Measurements from ENCODE around the gene MTMR12. TPM values are rescaled to one million over a fixed set of nuclear protein-coding genes. Genes with fewer than 3 reads are reported as not detected.

Gene MTMR12
- total and polyA plus RNA-seq, 2 of the 4 experiments (the other 2 are of a cell fraction), result 11.1 to 21.3 TPM

- dilution Hi-C loops (cut with HindIII; ENCODE audit: low sequenced_read_pairs, unreplicated experiment) (no loop called here), intact Hi-C loops (cut with micrococcal nuclease) (no loop called here), in situ Hi-C loops (cut with MboI; ENCODE audit: low sequenced_read_pairs) (no loop called here)
- Histone ChIP-seq H3K14ac (replicated peaks; ENCODE audit: low read depth, low read length) (no peak overlapping the region), H3K9ac (ENCODE audit: low read depth, low read length) (no peak overlapping the region), H3K36me3 (ENCODE audit: control insufficient read depth, insufficient read depth, low read length) (no peaks in the 10 kb centered on the region), H2BK120ac (ENCODE audit: low read depth, low read length) (no peak overlapping the region), H3K9me1 (ENCODE audit: insufficient read depth, low read length) (no peaks in the 10 kb centered on the region), H3K4ac (ENCODE audit: low read depth, low read length) (no peak overlapping the region), H4K91ac (ENCODE audit: insufficient read depth, low read depth, low read length) (no peak overlapping the region), H3K56ac (ENCODE audit: extremely low read depth, insufficient read depth, low read length) (no peak overlapping the region), H3K4me1 (ENCODE audit: control insufficient read depth, insufficient read depth, low read length) (no peaks in the 10 kb centered on the region), H3K9me3 (ENCODE audit: control insufficient read depth, insufficient read depth, low read length) (no peaks in the 10 kb centered on the region; the same call in 1 of the 2 replicates), H3K23ac (ENCODE audit: low read depth, low read length) (no peak overlapping the region), H3K4me3 (ENCODE audit: insufficient read depth, low read depth, low read length) (no peak overlapping the region), H3K79me1 (ENCODE audit: low read depth in 1 of 2, low read length in 2 of 2) (no peaks in the 10 kb centered on the region), H2AK5ac (ENCODE audit: low read depth, low read length) (no peak overlapping the region), H4K5ac (ENCODE audit: low read depth, low read length) (no peak overlapping the region), H3K27me3 (ENCODE audit: control insufficient read depth, insufficient read depth, low read length) (no peaks in the 10 kb centered on the region), H2BK20ac (ENCODE audit: low read depth, low read length) (no peak overlapping the region), H3K18ac (ENCODE audit: low read depth, low read length) (no peak overlapping the region), H4K20me1 (ENCODE audit: insufficient read depth, low read length) (no peaks in the 10 kb centered on the region), H2AFZ (replicated peaks; ENCODE audit: low read length, poor library complexity) (no peak overlapping the region), H4K8ac (ENCODE audit: low read depth in 2 of 2, low read length in 2 of 2) (no peak overlapping the region), H2BK15ac (ENCODE audit: low read depth, low read length) (no peak overlapping the region), H3K27ac (ENCODE audit: insufficient read depth, low read length) (no peak overlapping the region), H2BK5ac (ENCODE audit: low read depth, low read length, poor library complexity, severe bottlenecking) (no peak overlapping the region), H2AK9ac (replicated peaks; ENCODE audit: low read depth, low read length, poor library complexity) (no peak overlapping the region), H3K4me2 (ENCODE audit: low read depth, low read length) (no peak overlapping the region)
- ChIA-PET POLR2A (ENCODE audit: unreplicated experiment) (no interaction called here), CTCF (no interaction called here)
- ATAC-seq (ENCODE audit: low read depth), result no peak
- no peak for DNase-seq
- TF ChIP-seq, protein P1, sequence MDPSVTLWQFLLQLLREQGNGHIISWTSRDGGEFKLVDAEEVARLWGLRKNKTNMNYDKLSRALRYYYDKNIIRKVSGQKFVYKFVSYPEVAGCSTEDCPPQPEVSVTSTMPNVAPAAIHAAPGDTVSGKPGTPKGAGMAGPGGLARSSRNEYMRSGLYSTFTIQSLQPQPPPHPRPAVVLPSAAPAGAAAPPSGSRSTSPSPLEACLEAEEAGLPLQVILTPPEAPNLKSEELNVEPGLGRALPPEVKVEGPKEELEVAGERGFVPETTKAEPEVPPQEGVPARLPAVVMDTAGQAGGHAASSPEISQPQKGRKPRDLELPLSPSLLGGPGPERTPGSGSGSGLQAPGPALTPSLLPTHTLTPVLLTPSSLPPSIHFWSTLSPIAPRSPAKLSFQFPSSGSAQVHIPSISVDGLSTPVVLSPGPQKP (IDR thresholded peaks at IDR 0.05; ENCODE audit: borderline replicate concordance, low read depth, low read length), result no peak
- TF ChIP-seq POLR2A (IDR thresholded peaks at IDR 0.05; ENCODE audit: low read depth, low read length), result no peak
- no peak for TF ChIP-seq NFE2L2 (IDR thresholded peaks at IDR 0.05; ENCODE audit: low read depth, low read length)
- no peak for TF ChIP-seq MAFK (IDR thresholded peaks at IDR 0.05; ENCODE audit: low read depth, low read length)
- no peak for TF ChIP-seq BHLHE40 (IDR thresholded peaks at IDR 0.05; ENCODE audit: low read depth, low read length)
- TF ChIP-seq RCOR1 (IDR thresholded peaks at IDR 0.05; ENCODE audit: insufficient replicate concordance, low read length), result no peak
- no peak for TF ChIP-seq RFX5 (IDR thresholded peaks at IDR 0.05; ENCODE audit: low read depth, low read length)
- TF ChIP-seq, protein P2, sequence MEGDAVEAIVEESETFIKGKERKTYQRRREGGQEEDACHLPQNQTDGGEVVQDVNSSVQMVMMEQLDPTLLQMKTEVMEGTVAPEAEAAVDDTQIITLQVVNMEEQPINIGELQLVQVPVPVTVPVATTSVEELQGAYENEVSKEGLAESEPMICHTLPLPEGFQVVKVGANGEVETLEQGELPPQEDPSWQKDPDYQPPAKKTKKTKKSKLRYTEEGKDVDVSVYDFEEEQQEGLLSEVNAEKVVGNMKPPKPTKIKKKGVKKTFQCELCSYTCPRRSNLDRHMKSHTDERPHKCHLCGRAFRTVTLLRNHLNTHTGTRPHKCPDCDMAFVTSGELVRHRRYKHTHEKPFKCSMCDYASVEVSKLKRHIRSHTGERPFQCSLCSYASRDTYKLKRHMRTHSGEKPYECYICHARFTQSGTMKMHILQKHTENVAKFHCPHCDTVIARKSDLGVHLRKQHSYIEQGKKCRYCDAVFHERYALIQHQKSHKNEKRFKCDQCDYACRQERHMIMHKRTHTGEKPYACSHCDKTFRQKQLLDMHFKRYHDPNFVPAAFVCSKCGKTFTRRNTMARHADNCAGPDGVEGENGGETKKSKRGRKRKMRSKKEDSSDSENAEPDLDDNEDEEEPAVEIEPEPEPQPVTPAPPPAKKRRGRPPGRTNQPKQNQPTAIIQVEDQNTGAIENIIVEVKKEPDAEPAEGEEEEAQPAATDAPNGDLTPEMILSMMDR (conservative IDR thresholded peaks at IDR 0.05; ENCODE audit: low read depth, low read length), result no peak
- no peak for TF ChIP-seq SMC3 (IDR thresholded peaks at IDR 0.05; ENCODE audit: low read depth, low read length)
- no peak for TF ChIP-seq CHD1 (IDR thresholded peaks at IDR 0.05; ENCODE audit: low read depth, low read length)
- TF ChIP-seq, protein P3, sequence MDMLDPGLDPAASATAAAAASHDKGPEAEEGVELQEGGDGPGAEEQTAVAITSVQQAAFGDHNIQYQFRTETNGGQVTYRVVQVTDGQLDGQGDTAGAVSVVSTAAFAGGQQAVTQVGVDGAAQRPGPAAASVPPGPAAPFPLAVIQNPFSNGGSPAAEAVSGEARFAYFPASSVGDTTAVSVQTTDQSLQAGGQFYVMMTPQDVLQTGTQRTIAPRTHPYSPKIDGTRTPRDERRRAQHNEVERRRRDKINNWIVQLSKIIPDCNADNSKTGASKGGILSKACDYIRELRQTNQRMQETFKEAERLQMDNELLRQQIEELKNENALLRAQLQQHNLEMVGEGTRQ (IDR thresholded peaks at IDR 0.05; ENCODE audit: low read depth, low read length), result no peak
- no peak for TF ChIP-seq CEBPB (IDR thresholded peaks at IDR 0.05; ENCODE audit: low read depth, low read length)
- TF ChIP-seq FOS (IDR thresholded peaks at IDR 0.05; ENCODE audit: low read depth, low read length), result no peak
- no peak for TF ChIP-seq MXI1 (IDR thresholded peaks at IDR 0.05; ENCODE audit: borderline replicate concordance, low read depth, low read length)
- TF ChIP-seq MAZ (IDR thresholded peaks at IDR 0.05; ENCODE audit: borderline replicate concordance, low read depth, low read length), result no peak
- TF ChIP-seq RAD21 (IDR thresholded peaks at IDR 0.05; ENCODE audit: low read length), result no peak
- BruUV-seq (replicated peaks), result no TSS peak
Observed at GRCh38 chr5:32187675-32188074, 125.1 kb downstream of the MTMR12 start.

Data from IMR-90 (cell line).